HEK293 (cell line): Measurements from ENCODE around the gene SGMS1.

Experiments
- CTCF ChIP-seq: fragments of 450-650 bp; formaldehyde crosslinking; IDR thresholded peaks from 2 replicates; pipeline ENCODE4 v1.5.1; 2016; ENCODE audit warnings: missing biosample characterization, missing genetic modification characterization
- YY1 ChIP-seq: fragments of 450-650 bp; formaldehyde crosslinking; IDR thresholded peaks from 2 replicates; pipeline ENCODE4 v1.5.1; 2018; ENCODE audit warnings: missing biosample characterization, missing genetic modification characterization
- ZNF132 ChIP-seq: fragments of 450-650 bp; formaldehyde crosslinking; IDR thresholded peaks from 2 replicates; pipeline ENCODE4 v1.5.1; 2017; ENCODE audit warnings: missing biosample characterization, missing genetic modification characterization, borderline replicate concordance
- ZNF24 ChIP-seq: fragments of 450-650 bp; formaldehyde crosslinking; IDR thresholded peaks from 2 replicates; pipeline ENCODE4 v1.5.1; 2016; ENCODE audit warnings: missing biosample characterization, missing genetic modification characterization
- ZNF324 ChIP-seq: fragments of 450-650 bp; formaldehyde crosslinking; IDR thresholded peaks from 2 replicates; pipeline ENCODE4 v1.5.1; 2016; ENCODE audit warnings: missing biosample characterization, missing genetic modification characterization
- ZNF571 ChIP-seq: fragments of 450-650 bp; formaldehyde crosslinking; IDR thresholded peaks from 2 replicates; pipeline ENCODE4 v1.5.0; 2017; ENCODE audit warnings: missing biosample characterization, missing genetic modification characterization
- ZSCAN18 ChIP-seq: fragments of 450-650 bp; formaldehyde crosslinking; IDR thresholded peaks from 2 replicates; pipeline ENCODE4 v1.5.1; 2016; ENCODE audit warnings: missing biosample characterization, missing genetic modification characterization

DNA sequence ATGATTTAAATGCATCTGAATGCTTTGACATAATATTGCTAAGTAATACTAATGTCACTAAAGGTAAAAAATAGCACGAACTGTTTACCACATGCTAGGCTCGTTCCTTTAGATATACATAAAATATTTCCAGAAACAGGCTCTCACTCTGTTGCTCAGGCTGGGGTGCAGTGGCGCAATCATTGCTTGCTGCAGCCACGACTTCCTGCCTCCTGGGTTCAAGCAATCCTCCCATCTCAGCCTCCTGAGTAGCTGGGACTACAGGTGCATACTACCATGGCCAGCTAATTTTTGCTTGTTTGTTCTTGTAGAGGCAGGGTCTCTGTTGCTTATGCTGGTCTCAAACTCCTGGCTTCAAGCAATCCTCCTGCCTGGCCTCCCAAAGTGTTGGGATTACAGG is 183.3 kb downstream of the SGMS1 start:
- TF ChIP-seq CTCF (no peak), ZSCAN18 (no peak), ZNF571 (no peak), ZNF24 (tag by site-specific recombination) (no peak), YY1 (no peak), ZNF324 (no peak), ZNF132 (no peak)
